HL-60 (cell line): ENCODE measurements around the gene SIX5.
"Not testable (repeated sequence)": the region's sequence is repeated elsewhere in the genome, so short reads cannot be mapped to it uniquely, and the experiment has no call there.

Source experiments
- DNase-seq, 2 experiments: peaks; one replicate each; pipeline ENCODE4 v3.0.0-alpha.2; 2010 to 2020; ENCODE audit warnings: low read depth in 1 of 2, low spot score in 1 of 2
- H3K27ac ChIP-seq: fragments of 250-450 bp; sonication (Bioruptor Pico); replicated peaks from 2 replicates; pipeline ENCODE4 v1.5.1; 2020; ENCODE audit warnings: mild to moderate bottlenecking, moderate library complexity
- H3K27me3 ChIP-seq: fragments of 250-450 bp; sonication (Bioruptor Pico); 2 replicates; pipeline ENCODE4 v1.5.1; 2021; ENCODE audit warnings: mild to moderate bottlenecking, moderate library complexity; ENCODE audit not compliant: insufficient read depth, poor library complexity, severe bottlenecking
- H3K4me3 ChIP-seq: replicated peaks from 2 replicates; pipeline ENCODE4 v1.5.1; 2011; ENCODE audit warnings: mild to moderate bottlenecking, control low read depth, low read length; ENCODE audit not compliant: insufficient read depth
- CTCF ChIP-seq: IDR thresholded peaks from one replicate; pipeline ENCODE4 v1.5.1; 2011; ENCODE audit warnings: low read length, control low read depth, inconsistent platforms; ENCODE audit not compliant: insufficient read depth
- GABPA ChIP-seq: IDR thresholded peaks from 2 replicates; pipeline ENCODE4 v1.6.1; 2012; ENCODE audit warnings: low read depth
- POLR2AphosphoS5 ChIP-seq: IDR thresholded peaks from 2 replicates; pipeline ENCODE4 v1.6.1; 2012; ENCODE audit warnings: low read depth
- REST ChIP-seq: IDR thresholded peaks from 2 replicates; pipeline ENCODE4 v1.6.1; 2012; ENCODE audit warnings: low read depth; ENCODE audit not compliant: insufficient replicate concordance
- SPI1 ChIP-seq: IDR thresholded peaks from 2 replicates; pipeline ENCODE4 v1.6.1; 2012; ENCODE audit warnings: low read depth, mild to moderate bottlenecking, borderline replicate concordance

The SIX5 gene

GRCh38 chr19:45801603-45802175, 32.6 kb upstream of the SIX5 start:
- DNase-seq: no peak
- TF ChIP-seq GABPA: no peak
- no peak for TF ChIP-seq REST
- no peak for TF ChIP-seq POLR2AphosphoS5
- TF ChIP-seq CTCF: no peak
- TF ChIP-seq SPI1: no peak
- no peak overlapping the region for H3K4me3 ChIP-seq
- H3K27ac ChIP-seq: no peak overlapping the region
- H3K27me3 ChIP-seq: peaks cover 30% of the 10 kb centered on the region

GRCh38 chr19:45800070-45800553, 31.1 kb upstream of the SIX5 start:
- Histone ChIP-seq H3K27ac (no peak overlapping the region), H3K4me3 (no peak overlapping the region), H3K27me3 (peaks cover 39% of the 10 kb centered on the region)
- no peak for DNase-seq
- TF ChIP-seq REST: no peak
- TF ChIP-seq CTCF: no peak
- no peak for TF ChIP-seq GABPA
- no peak for TF ChIP-seq SPI1
- TF ChIP-seq POLR2AphosphoS5: no peak

- not testable (repeated sequence) for H3K27ac ChIP-seq, DNase-seq, H3K4me3 ChIP-seq
- peaks cover 42% of the 10 kb centered on the region for H3K27me3 ChIP-seq
Observed at GRCh38 chr19:45799541-45799940, 30.5 kb upstream of the SIX5 start.

- no peak overlapping the region for H3K27ac ChIP-seq
- peaks cover 42% of the 10 kb centered on the region for H3K27me3 ChIP-seq
- TF ChIP-seq GABPA: no peak
- TF ChIP-seq CTCF: peak; percentile 73
- H3K4me3 ChIP-seq: no peak overlapping the region
- peak in 1 of 2 experiments; percentile 30 for DNase-seq
Observed at GRCh38 chr19:45798995-45799517, 30.0 kb upstream of the SIX5 start.
